ENCODE measurements around the gene ISM1.

The ISM1 gene

GRCh38 chr20:13238001-13238653 lies 17.1 kb downstream of the ISM1 start:
- Histone ChIP-seq H3K4me3 (ENCODE audit: low read depth, low read length) (no peak overlapping the region), H3K27me3 (replicated peaks) (no peaks in the 10 kb centered on the region), H3K27ac (no peak overlapping the region), H3K36me3 (replicated peaks) (no peaks in the 10 kb centered on the region)
- DNase-seq, result no peak
- in situ Hi-C loops (cut with HindIII; ENCODE audit: low pct_ligation_motif_present, low sequenced_read_pairs), result no loop called here
- TF ChIP-seq CTCF (IDR thresholded peaks at IDR 0.05; ENCODE audit: low read depth, low read length, missing control alignments), result no peak

GRCh38 chr20:13243826-13244376 lies 22.8 kb downstream of the ISM1 start:
- Histone ChIP-seq H3K27ac (no peak overlapping the region), H3K27me3 (replicated peaks) (no peaks in the 10 kb centered on the region), H3K4me3 (ENCODE audit: low read depth, low read length) (no peak overlapping the region), H3K36me3 (replicated peaks) (no peaks in the 10 kb centered on the region)
- TF ChIP-seq CTCF (IDR thresholded peaks at IDR 0.05; ENCODE audit: low read depth, low read length, missing control alignments), result no peak
- in situ Hi-C loops (cut with HindIII; ENCODE audit: low pct_ligation_motif_present, low sequenced_read_pairs), result no loop called here
- DNase-seq, result peak; percentile 16

GRCh38 chr20:13245250-13245723 lies 24.2 kb downstream of the ISM1 start:
- H3K4me3 ChIP-seq (ENCODE audit: low read depth, low read length), result no peak overlapping the region
- H3K36me3 ChIP-seq (replicated peaks), result no peaks in the 10 kb centered on the region
- in situ Hi-C loops (cut with HindIII; ENCODE audit: low pct_ligation_motif_present, low sequenced_read_pairs), result no loop called here
- no peak for TF ChIP-seq CTCF (IDR thresholded peaks at IDR 0.05; ENCODE audit: low read depth, low read length, missing control alignments)
- no peaks in the 10 kb centered on the region for H3K27me3 ChIP-seq (replicated peaks)
- no peak for DNase-seq
- no peak overlapping the region for H3K27ac ChIP-seq

- H3K36me3 ChIP-seq (replicated peaks), result no peaks in the 10 kb centered on the region
- no peaks in the 10 kb centered on the region for H3K27me3 ChIP-seq (replicated peaks)
- H3K27ac ChIP-seq, result no peak overlapping the region
- no peak overlapping the region for H3K4me3 ChIP-seq (ENCODE audit: low read depth, low read length)
- in situ Hi-C loops (cut with HindIII; ENCODE audit: low pct_ligation_motif_present, low sequenced_read_pairs), result no loop called here
- DNase-seq, result no peak
- TF ChIP-seq CTCF (IDR thresholded peaks at IDR 0.05; ENCODE audit: low read depth, low read length, missing control alignments), result no peak
Measured at GRCh38 chr20:13249118-13249797, 28.2 kb downstream of the ISM1 start.

- no peak overlapping the region for H3K4me3 ChIP-seq (ENCODE audit: low read depth, low read length)
- in situ Hi-C loops (cut with HindIII; ENCODE audit: low pct_ligation_motif_present, low sequenced_read_pairs), result no loop called here
- H3K27ac ChIP-seq, result no peak overlapping the region
- TF ChIP-seq CTCF (IDR thresholded peaks at IDR 0.05; ENCODE audit: low read depth, low read length, missing control alignments), result no peak
- DNase-seq, result no peak
- H3K27me3 ChIP-seq (replicated peaks), result no peaks in the 10 kb centered on the region
- no peaks in the 10 kb centered on the region for H3K36me3 ChIP-seq (replicated peaks)
Measured at GRCh38 chr20:13249798-13250170, 28.7 kb downstream of the ISM1 start.

Data from brain microvascular endothelial cell (primary cell).